ENCODE data around the gene LAMA2. TPM values are rescaled to one million over a fixed set of nuclear protein-coding genes. Genes with fewer than 3 reads are reported as not detected.
A peak's percentile ranks its signal among the peaks of the same experiment; 100 is the strongest.

LAMA2 gene
- total RNA-seq, 1 experiment from 2014 or later, result 8.2 TPM

- H3K27me3 ChIP-seq (ENCODE audit: insufficient read depth, low read length), result no peaks in the 10 kb centered on the region
- H3K9me3 ChIP-seq (ENCODE audit: control insufficient read depth in 1 of 2, insufficient read depth in 1 of 2, low read depth in 1 of 2, low read length in 2 of 2), result no peaks in the 10 kb centered on the region
- ChIA-PET RAD21 (ENCODE audit: low non-redundant PET in 1 of 2, low total read pairs in 2 of 2, uncharacterized antibody in 2 of 2, unreplicated experiment in 2 of 2) (interaction anchor here in 1 of 2 experiments (0.7 to 0.8 kb wide), 2 partner anchors 20 to 563 kb away, joined by 3 read pairs; no protein-coding TSS in a partner anchor), POLR2A (no interaction called here), CTCF (interaction anchor here (0.6 to 1.6 kb wide), 28 partner anchors 10 to 1634 kb away, joined by 3 to 15 read pairs (median 3); no protein-coding TSS in a partner anchor)
- no peaks in the 10 kb centered on the region for H4K20me1 ChIP-seq (ENCODE audit: insufficient read depth)
- DNase-seq (ENCODE audit: low read depth, low spot score) (peak; percentile 45), ATAC-seq (peak; percentile 78)
- no peaks in the 10 kb centered on the region for H3K9me2 ChIP-seq (ENCODE audit: insufficient read depth)
- no TSS peak for BruUV-seq (replicated peaks)
- H3K36me3 ChIP-seq (ENCODE audit: control insufficient read depth in 1 of 2, insufficient read depth in 2 of 2, low read length in 2 of 2), result no peaks in the 10 kb centered on the region
- peak overlapping the region; percentile 100 for H2AFZ ChIP-seq (ENCODE audit: low read depth, low read length, poor library complexity, severe bottlenecking)
- no peaks in the 10 kb centered on the region for H3K79me2 ChIP-seq (ENCODE audit: insufficient read depth, low read length)
- no peak overlapping the region for H3K9ac ChIP-seq (ENCODE audit: low read length)
- H3K4me2 ChIP-seq (ENCODE audit: low read length), result peak overlapping the region; percentile 67
- TF ChIP-seq SIN3A (IDR thresholded peaks at IDR 0.05; ENCODE audit: low read depth) (no peak), ELF1 (IDR thresholded peaks at IDR 0.05; ENCODE audit: borderline replicate concordance, low read depth) (no peak), SRF (IDR thresholded peaks at IDR 0.05; ENCODE audit: low read depth) (no peak), FOSL1 (IDR thresholded peaks at IDR 0.05; ENCODE audit: low read depth) (no peak), CEBPB (IDR thresholded peaks at IDR 0.05; ENCODE audit: low read depth) (no peak), POLR2AphosphoS5 (IDR thresholded peaks at IDR 0.05; ENCODE audit: low read depth, low read length) (no peak), SP1 (IDR thresholded peaks at IDR 0.05; ENCODE audit: low read depth) (no peak), REST (IDR thresholded peaks at IDR 0.05; ENCODE audit: low read depth) (no peak), ZFX (IDR thresholded peaks at IDR 0.05) (no peak), POLR2A (IDR thresholded peaks at IDR 0.05; ENCODE audit: borderline replicate concordance, extremely low read depth, insufficient read depth, insufficient read length) (no peak), RAD21 (IDR thresholded peaks at IDR 0.05; ENCODE audit: low read depth) (peak; percentile 82), ZNF274 (IDR thresholded peaks at IDR 0.05; ENCODE audit: low read depth, low read length) (no peak)
- TF ChIP-seq, protein P1, sequence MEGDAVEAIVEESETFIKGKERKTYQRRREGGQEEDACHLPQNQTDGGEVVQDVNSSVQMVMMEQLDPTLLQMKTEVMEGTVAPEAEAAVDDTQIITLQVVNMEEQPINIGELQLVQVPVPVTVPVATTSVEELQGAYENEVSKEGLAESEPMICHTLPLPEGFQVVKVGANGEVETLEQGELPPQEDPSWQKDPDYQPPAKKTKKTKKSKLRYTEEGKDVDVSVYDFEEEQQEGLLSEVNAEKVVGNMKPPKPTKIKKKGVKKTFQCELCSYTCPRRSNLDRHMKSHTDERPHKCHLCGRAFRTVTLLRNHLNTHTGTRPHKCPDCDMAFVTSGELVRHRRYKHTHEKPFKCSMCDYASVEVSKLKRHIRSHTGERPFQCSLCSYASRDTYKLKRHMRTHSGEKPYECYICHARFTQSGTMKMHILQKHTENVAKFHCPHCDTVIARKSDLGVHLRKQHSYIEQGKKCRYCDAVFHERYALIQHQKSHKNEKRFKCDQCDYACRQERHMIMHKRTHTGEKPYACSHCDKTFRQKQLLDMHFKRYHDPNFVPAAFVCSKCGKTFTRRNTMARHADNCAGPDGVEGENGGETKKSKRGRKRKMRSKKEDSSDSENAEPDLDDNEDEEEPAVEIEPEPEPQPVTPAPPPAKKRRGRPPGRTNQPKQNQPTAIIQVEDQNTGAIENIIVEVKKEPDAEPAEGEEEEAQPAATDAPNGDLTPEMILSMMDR (IDR thresholded peaks at IDR 0.05 in 2 of 3, conservative IDR thresholded peaks at IDR 0.05 in 1 of 3; ENCODE audit: borderline replicate concordance in 1 of 3, insufficient read depth in 1 of 3, low read depth in 2 of 3, low read length in 2 of 3), result peak; percentile 60 to 85 (median 63); a peak in 5 of 6 replicates
- TF ChIP-seq, protein P2, sequence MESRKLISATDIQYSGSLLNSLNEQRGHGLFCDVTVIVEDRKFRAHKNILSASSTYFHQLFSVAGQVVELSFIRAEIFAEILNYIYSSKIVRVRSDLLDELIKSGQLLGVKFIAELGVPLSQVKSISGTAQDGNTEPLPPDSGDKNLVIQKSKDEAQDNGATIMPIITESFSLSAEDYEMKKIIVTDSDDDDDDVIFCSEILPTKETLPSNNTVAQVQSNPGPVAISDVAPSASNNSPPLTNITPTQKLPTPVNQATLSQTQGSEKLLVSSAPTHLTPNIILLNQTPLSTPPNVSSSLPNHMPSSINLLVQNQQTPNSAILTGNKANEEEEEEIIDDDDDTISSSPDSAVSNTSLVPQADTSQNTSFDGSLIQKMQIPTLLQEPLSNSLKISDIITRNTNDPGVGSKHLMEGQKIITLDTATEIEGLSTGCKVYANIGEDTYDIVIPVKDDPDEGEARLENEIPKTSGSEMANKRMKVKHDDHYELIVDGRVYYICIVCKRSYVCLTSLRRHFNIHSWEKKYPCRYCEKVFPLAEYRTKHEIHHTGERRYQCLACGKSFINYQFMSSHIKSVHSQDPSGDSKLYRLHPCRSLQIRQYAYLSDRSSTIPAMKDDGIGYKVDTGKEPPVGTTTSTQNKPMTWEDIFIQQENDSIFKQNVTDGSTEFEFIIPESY (IDR thresholded peaks at IDR 0.05; ENCODE audit: extremely low read depth, insufficient replicate concordance, low read length), result no peak
- H3K4me1 ChIP-seq (ENCODE audit: control insufficient read depth in 1 of 2, insufficient read depth in 2 of 2, low read length in 2 of 2), result peaks cover 6 to 10% of the 10 kb centered on the region in 2 experiments; a peak in 2 of 4 replicates
- no peak overlapping the region for H3K27ac ChIP-seq (ENCODE audit: low read depth, low read length)
- intact Hi-C loops (cut with micrococcal nuclease), result loop anchor here (1.0 to 5.0 kb wide), 2 partner anchors 563 to 643 kb away; no protein-coding TSS in a partner anchor
- H3K4me3 ChIP-seq (replicated peaks in 1 of 2; ENCODE audit: low read depth in 1 of 2, low read length in 2 of 2), result peak overlapping the region in 1 of 2 experiments; percentile 36; a peak in 2 of 4 replicates
Measured at GRCh38 chr6:129370268-129370916, 487.5 kb downstream of the LAMA2 start.
